SKM-1 treated with dmso at 0.1 percent for 144 hours (cell line): ENCODE results near the gene CLMN.

ENCODE experiments used
- DNase-seq: peaks from one replicate; lab custom pipeline; 2025; ENCODE audit not compliant: unreplicated experiment; lab: John Stamatoyannopoulos, UW

The CLMN gene

GRCh38 chr14:95341564-95341963, 21.9 kb upstream of the CLMN start:
- no peak for DNase-seq

- DNase-seq, result no peak
Measured at GRCh38 chr14:95341115-95341514, 21.4 kb upstream of the CLMN start.

GRCh38 chr14:95340201-95340697, 20.5 kb upstream of the CLMN start:
- DNase-seq, result no peak

- no peak for DNase-seq
Measured at GRCh38 chr14:95339301-95339865, 19.7 kb upstream of the CLMN start.

- no peak for DNase-seq
Measured at GRCh38 chr14:95338436-95338835, 18.7 kb upstream of the CLMN start.

GRCh38 chr14:95337041-95337595, 17.4 kb upstream of the CLMN start:
- no peak for DNase-seq

GRCh38 chr14:95336192-95336760, 16.6 kb upstream of the CLMN start:
- DNase-seq, result no peak

- no peak for DNase-seq
Measured at GRCh38 chr14:95335071-95335470, 15.4 kb upstream of the CLMN start.

GRCh38 chr14:95334044-95334443, 14.3 kb upstream of the CLMN start:
- DNase-seq, result no peak

- DNase-seq, result no peak
Measured at GRCh38 chr14:95332641-95333040, 12.9 kb upstream of the CLMN start.

- DNase-seq, result no peak
Measured at GRCh38 chr14:95331708-95332408, 12.2 kb upstream of the CLMN start.

- DNase-seq, result no peak
Measured at GRCh38 chr14:95330591-95331370, 11.1 kb upstream of the CLMN start.

- no peak for DNase-seq
Measured at GRCh38 chr14:95329941-95330340, 10.2 kb upstream of the CLMN start.

- no peak for DNase-seq
Measured at GRCh38 chr14:95328729-95329503, 9.2 kb upstream of the CLMN start.

- DNase-seq, result no peak
Measured at GRCh38 chr14:95327558-95328374, 8.1 kb upstream of the CLMN start.

GRCh38 chr14:95326987-95327386, 7.3 kb upstream of the CLMN start:
- peak; percentile 19 for DNase-seq

- DNase-seq, result no peak
Measured at GRCh38 chr14:95323917-95324316, 4.2 kb upstream of the CLMN start.

GRCh38 chr14:95323361-95323760, 3.7 kb upstream of the CLMN start:
- no peak for DNase-seq

- no peak for DNase-seq
Measured at GRCh38 chr14:95322651-95323050, 2.9 kb upstream of the CLMN start.
